Hepatocyte (in vitro differentiated cells): Measurements from ENCODE around the gene PCDHGB4. TPM values are rescaled to one million over a fixed set of nuclear protein-coding genes. Genes with fewer than 3 reads are reported as not detected.
A peak's percentile ranks its signal among the peaks of the same experiment; 100 is the strongest.

Experiments used
- DNase-seq: peaks from one replicate; pipeline ENCODE4 v3.0.0-alpha.2; 2016; ENCODE audit warnings: low spot score
- H2AFZ ChIP-seq: fragments of 200-600 bp; sonication (generic); 2 replicates; pipeline ENCODE4 v1.6.0; 2016; ENCODE audit warnings: antibody characterized with exemption, mild to moderate bottlenecking
- H3K27ac ChIP-seq: fragments of 200-600 bp; sonication (generic); 2 replicates; pipeline ENCODE4 v1.5.1; 2016; ENCODE audit warnings: mild to moderate bottlenecking
- H3K27me3 ChIP-seq: fragments of 200-600 bp; sonication (generic); 2 replicates; pipeline ENCODE4 v1.6.1; 2016
- H3K36me3 ChIP-seq: fragments of 200-600 bp; sonication (generic); replicated peaks from 2 replicates; pipeline ENCODE4 v1.5.1; 2016; ENCODE audit warnings: low read depth; ENCODE audit not compliant: insufficient read depth
- H3K4me1 ChIP-seq: fragments of 200-600 bp; sonication (generic); 2 replicates; pipeline ENCODE4 v1.5.1; 2016; ENCODE audit warnings: mild to moderate bottlenecking, moderate library complexity; ENCODE audit not compliant: insufficient read depth
- H3K4me2 ChIP-seq: fragments of 200-600 bp; sonication (generic); 2 replicates; pipeline ENCODE4 v1.6.0; 2016
- H3K4me3 ChIP-seq: fragments of 200-600 bp; sonication (generic); 2 replicates; pipeline ENCODE4 v1.5.1; 2016; ENCODE audit warnings: mild to moderate bottlenecking
- H3K79me2 ChIP-seq: fragments of 200-600 bp; sonication (generic); 2 replicates; pipeline ENCODE4 v1.6.0; 2017; ENCODE audit warnings: mild to moderate bottlenecking
- H3K9me2 ChIP-seq: fragments of 200-600 bp; sonication (generic); replicated peaks from 2 replicates; pipeline ENCODE4 v1.6.0; 2017; ENCODE audit warnings: mild to moderate bottlenecking; ENCODE audit not compliant: insufficient read depth
- H3K9me3 ChIP-seq: fragments of 200-600 bp; sonication (generic); 2 replicates; pipeline ENCODE4 v1.5.1; 2016; ENCODE audit warnings: low read depth, mild to moderate bottlenecking
- H4K20me1 ChIP-seq: fragments of 200-600 bp; sonication (generic); 2 replicates; pipeline ENCODE4 v1.6.0; 2016; ENCODE audit warnings: mild to moderate bottlenecking; ENCODE audit not compliant: insufficient read depth, poor library complexity, severe bottlenecking
- CTCF ChIP-seq: fragments of 200-600 bp; sonication (generic); IDR thresholded peaks from 2 replicates; pipeline ENCODE4 v1.5.1; 2016; ENCODE audit warnings: antibody characterized with exemption, mild to moderate bottlenecking; ENCODE audit not compliant: poor library complexity
- EZH2 ChIP-seq: fragments of 200-600 bp; sonication (generic); IDR thresholded peaks from 2 replicates; pipeline ENCODE4 v1.6.1; 2016; ENCODE audit warnings: antibody characterized with exemption, mild to moderate bottlenecking, borderline replicate concordance
- EZH2phosphoT487 ChIP-seq: fragments of 200-600 bp; sonication (generic); IDR thresholded peaks from one replicate; pipeline ENCODE4 v1.6.1; 2018; ENCODE audit warnings: antibody characterized with exemption, mild to moderate bottlenecking, low read depth, moderate library complexity; ENCODE audit not compliant: unreplicated experiment, severe bottlenecking
- WGBS: methylation state at CpG from one replicate; pipeline ENCODE4 v1.1.6; 2016; ENCODE audit warnings: low lambda C conversion rate; ENCODE audit errors: missing lambda C conversion rate; 5-methylcytosine and 5-hydroxymethylcytosine counted together
- polyA plus RNA-seq: library from polyadenylated mRNA; unstranded; fragments of >200 nt; fragmentation: Nextera tagmentation; extraction: Ambion mirVana; gene quantifications from 2 replicates; pipeline ENCODE4 v1.2.1, GENCODE V29; 2016
- total RNA-seq: library from RNA; depleted of rRNA; stranded (reverse); fragments of >200 nt; gene quantifications from 2 replicates; pipeline ENCODE4 v1.2.3, GENCODE V29; 2014

Gene PCDHGB4
- total and polyA plus RNA-seq, 2 experiments from 2014 or later: 17.9 to 20.0 TPM

GRCh38 chr5:141421489-141421855, 34.0 kb downstream of the PCDHGB4 start:
- H3K9me2 ChIP-seq: no peaks in the 10 kb centered on the region
- no peaks in the 10 kb centered on the region for H3K27me3 ChIP-seq
- DNase-seq: no peak
- peaks cover 14% of the 10 kb centered on the region for H3K36me3 ChIP-seq
- peak overlapping the region; percentile 60 for H3K4me2 ChIP-seq
- no peak overlapping the region for H2AFZ ChIP-seq
- no peaks in the 10 kb centered on the region for H3K4me1 ChIP-seq
- H4K20me1 ChIP-seq: no peaks in the 10 kb centered on the region
- H3K4me3 ChIP-seq: peak overlapping the region; percentile 29
- H3K27ac ChIP-seq: no peak overlapping the region
- 72% methylated on average over 13 of the region's 13 CpGs for WGBS
- peaks cover 77% of the 10 kb centered on the region for H3K9me3 ChIP-seq
- H3K79me2 ChIP-seq: peaks cover 13% of the 10 kb centered on the region
- TF ChIP-seq EZH2phosphoT487 (no peak), EZH2 (no peak), CTCF (no peak)

GRCh38 chr5:141422742-141423291, 35.3 kb downstream of the PCDHGB4 start:
- H3K79me2 ChIP-seq: peaks cover 13% of the 10 kb centered on the region
- H3K36me3 ChIP-seq: peaks cover 14% of the 10 kb centered on the region
- no peak overlapping the region for H3K4me3 ChIP-seq
- no peak overlapping the region for H3K27ac ChIP-seq
- 99% methylated on average over 40 of the region's 42 CpGs for WGBS
- no peaks in the 10 kb centered on the region for H4K20me1 ChIP-seq
- DNase-seq: no peak
- H3K9me2 ChIP-seq: no peaks in the 10 kb centered on the region
- H3K4me1 ChIP-seq: no peaks in the 10 kb centered on the region
- H3K9me3 ChIP-seq: peaks cover 90% of the 10 kb centered on the region
- TF ChIP-seq CTCF (no peak), EZH2phosphoT487 (no peak), EZH2 (no peak)
- H2AFZ ChIP-seq: no peak overlapping the region
- H3K4me2 ChIP-seq: no peak overlapping the region
- H3K27me3 ChIP-seq: no peaks in the 10 kb centered on the region

GRCh38 chr5:141427783-141428426, 40.4 kb downstream of the PCDHGB4 start:
- Histone ChIP-seq H2AFZ (no peak overlapping the region), H3K36me3 (peaks cover 15% of the 10 kb centered on the region), H3K27me3 (no peaks in the 10 kb centered on the region), H3K9me3 (peaks cover 83% of the 10 kb centered on the region), H3K79me2 (peaks cover 15% of the 10 kb centered on the region), H3K9me2 (no peaks in the 10 kb centered on the region), H3K4me1 (no peaks in the 10 kb centered on the region), H3K4me2 (no peak overlapping the region), H4K20me1 (no peaks in the 10 kb centered on the region), H3K27ac (no peak overlapping the region), H3K4me3 (no peak overlapping the region)
- DNase-seq: no peak
- no peak for TF ChIP-seq CTCF
- no peak for TF ChIP-seq EZH2phosphoT487
- TF ChIP-seq EZH2: no peak
- WGBS: over 99% methylated on average over 50 of the region's 53 CpGs
